GM18868 (cell line): Measurements from ENCODE around the gene PSTPIP1.

Source experiments
- ATAC-seq: cut with Tn5 transposase; IDR thresholded peaks from one replicate; pipeline ENCODE4 v1.9.1; 2021; ENCODE audit warnings: mild to moderate bottlenecking, moderate library complexity; ENCODE audit not compliant: unreplicated experiment

PSTPIP1 gene

DNA sequence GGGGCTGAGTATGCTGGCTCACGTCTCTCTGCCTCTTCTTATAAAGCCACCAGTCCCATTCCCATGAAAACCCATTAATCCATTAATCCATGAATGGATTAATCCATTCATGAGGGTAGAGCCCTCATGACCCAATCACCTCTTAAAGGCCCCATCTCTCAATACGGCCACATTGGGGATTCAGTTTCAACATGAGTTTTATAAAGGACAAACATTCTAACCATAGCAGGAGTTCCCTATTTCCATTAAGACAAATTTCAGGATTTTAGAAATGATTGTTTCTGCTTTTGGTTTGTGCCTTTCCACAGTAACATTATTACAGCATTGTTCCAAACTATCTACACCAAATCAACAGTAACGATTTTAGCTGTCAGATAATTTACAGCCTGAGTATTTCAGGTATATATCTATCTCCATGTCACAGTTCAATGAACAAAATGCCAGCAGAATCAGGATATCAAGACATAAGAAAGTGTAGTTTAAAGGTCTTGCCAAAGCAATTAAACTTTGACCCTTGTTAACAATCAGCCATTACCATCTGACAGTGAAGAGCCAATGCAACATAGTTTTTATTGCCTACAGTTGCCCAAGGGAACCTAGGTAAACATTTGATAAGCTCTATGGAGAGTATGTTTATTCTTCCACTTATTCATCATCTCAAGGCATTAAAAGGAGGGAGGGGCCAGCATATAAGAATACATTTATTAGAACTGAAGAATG is 72.2 kb downstream of the PSTPIP1 start:
- ATAC-seq = no peak

- no peak for ATAC-seq
These were observed 72.9 kb downstream of the PSTPIP1 start for GRCh38 chr15:77067691-77068367.

- no peak for ATAC-seq
These were observed 73.7 kb downstream of the PSTPIP1 start for GRCh38 chr15:77068633-77069032.

DNA sequence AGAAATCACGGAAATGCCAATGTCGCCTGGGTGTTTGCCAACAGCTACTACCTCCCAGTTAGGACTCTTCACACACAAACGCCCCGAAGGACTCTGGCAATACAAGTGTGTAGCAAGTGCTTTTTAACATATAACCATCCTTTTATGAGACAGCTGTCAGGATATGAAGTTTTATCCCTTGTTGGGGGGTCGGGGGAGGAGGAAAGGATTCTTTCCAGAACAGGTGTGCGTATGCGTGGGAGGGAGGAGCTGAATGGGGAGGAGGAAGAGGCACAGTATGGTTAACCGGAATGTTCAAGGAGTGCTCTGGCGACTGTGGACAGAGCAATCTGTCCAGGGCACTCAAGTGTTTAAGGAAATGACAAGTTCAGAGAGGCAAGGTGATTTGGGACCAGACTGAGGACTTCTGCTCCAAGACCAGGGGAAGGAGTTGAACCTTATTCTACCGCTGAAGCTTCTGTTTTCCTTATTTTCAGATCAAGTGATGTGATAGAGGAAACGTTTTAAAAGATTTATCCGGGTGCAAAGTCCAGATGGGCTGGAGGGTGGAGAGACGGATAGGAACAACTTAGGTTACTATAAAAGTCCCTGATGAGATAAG is 74.7 kb downstream of the PSTPIP1 start:
- no peak for ATAC-seq

GRCh38 chr15:77070180-77070494 is 75.2 kb downstream of the PSTPIP1 start:
- ATAC-seq = no peak

- peak; percentile 91 for ATAC-seq
These were observed 75.8 kb downstream of the PSTPIP1 start, which contains the start of gene TSPAN3 for GRCh38 chr15:77070495-77071304. TSPAN3 (minus strand) TSS chr15:77071109; CDS start chr15:77070954, 155 bp downstream.

GRCh38 chr15:77071305-77072223 is 76.6 kb downstream of the PSTPIP1 start:
- no peak for ATAC-seq

DNA sequence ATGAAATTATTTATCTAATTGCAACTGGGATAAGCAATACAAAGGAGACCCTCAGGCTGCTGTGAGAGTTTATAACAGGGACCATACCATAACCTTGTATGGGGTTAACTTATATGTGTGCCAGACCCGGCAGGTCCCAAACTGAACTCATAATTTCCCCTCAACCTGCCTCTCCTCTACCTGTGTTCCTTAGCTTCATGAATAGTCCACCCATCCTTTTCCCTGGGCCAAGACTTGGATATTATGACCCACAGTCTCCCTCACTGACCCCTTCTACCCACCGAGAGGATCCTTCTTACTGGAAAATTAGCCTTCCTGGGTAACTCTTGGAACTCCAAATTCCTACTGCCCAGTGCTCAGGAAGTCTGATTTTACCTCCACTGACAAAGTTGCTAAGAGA is 79.4 kb downstream of the PSTPIP1 start:
- no peak for ATAC-seq

DNA sequence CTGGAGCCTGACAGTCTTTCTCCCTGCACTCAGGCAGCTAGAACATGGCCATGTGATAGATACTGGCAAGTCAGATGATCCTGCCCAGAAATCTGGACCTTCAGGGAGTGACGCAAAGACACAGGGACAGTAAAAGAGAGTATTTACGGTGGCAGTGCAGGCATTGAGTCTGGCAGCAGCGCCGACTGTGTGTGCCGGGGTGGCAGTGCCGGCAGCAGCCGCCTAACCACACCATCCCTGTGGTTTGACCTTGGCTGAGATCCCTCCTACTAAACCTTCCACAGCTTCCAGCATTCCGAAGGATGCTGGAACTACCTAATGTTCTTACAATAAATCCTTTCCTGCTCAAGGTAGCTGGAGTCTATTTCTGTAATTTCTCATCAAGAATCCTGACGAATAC is 80.6 kb downstream of the PSTPIP1 start:
- no peak for ATAC-seq

DNA sequence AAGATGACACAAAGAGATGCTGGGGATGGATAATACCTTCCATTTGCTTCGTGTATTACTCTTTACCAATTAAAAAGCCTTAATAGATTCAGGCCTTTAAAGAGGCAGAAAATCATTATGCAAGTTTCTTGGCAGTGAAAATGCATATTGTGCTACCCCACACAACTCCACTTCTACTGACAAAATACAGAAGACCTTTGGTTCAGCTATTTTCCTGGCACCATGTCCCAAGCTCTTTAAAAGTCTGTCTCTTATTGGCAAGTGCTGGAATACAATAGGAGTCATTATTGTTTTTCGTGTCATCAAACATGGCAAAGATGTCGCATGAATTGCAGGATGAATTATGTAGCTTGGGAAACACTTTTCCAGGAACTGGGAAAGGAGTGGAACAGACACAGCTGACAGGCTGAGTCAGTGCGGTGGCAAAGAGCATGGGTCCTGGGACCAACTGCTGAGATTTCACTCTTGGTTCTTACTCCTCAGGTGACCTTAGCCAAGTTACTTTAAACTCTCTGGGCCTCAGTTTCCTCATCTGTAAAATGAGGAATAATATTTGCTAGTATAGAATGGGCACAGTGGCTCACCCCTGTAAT is 81.5 kb downstream of the PSTPIP1 start:
- ATAC-seq = no peak

DNA sequence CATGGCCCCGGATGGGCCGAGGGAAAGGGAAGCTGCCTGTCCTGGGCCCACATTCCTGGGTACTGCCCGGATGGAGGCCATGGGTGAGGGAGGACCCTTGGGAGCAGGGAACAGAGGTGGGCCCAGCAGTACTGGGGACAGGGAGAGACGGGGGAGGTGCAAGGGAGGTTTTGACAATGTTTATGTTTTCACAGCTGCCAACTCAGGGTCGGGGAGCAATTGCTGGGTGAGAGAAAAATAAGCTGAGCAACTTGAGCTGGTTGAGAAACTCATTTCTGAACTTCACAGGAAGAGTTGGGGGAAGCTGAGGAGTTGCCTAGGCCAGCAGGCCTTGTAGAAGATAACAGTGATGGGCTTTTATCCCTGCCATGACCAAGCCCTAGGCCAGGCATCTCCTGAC is 87.0 kb downstream of the PSTPIP1 start:
- no peak for ATAC-seq

- ATAC-seq = peak; percentile 77
These were observed 88.6 kb downstream of the PSTPIP1 start for GRCh38 chr15:77083381-77084160.

GRCh38 chr15:77084436-77084835 is 89.5 kb downstream of the PSTPIP1 start:
- ATAC-seq = no peak

DNA sequence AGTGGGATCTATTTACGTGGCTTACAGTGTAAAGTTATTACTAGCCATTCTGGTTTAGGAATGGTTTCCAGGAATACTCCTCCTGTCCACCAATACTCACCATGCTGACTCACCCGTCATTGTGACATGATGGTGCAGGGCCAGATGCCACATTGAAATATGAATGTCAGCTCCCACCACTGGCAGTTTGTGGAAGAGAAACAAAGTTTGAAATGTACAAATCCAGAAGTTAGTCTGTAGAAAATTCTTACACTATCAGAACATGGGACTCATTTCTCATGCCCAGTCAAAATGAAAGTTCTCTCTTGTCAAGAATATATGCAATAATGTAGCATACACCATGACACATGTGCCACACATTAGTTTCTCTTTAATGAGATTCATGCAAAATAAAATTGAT is 90.4 kb downstream of the PSTPIP1 start:
- peak; percentile 49 for ATAC-seq
